ENCODE results near the gene BPIFA3. TPM values are rescaled to one million over a fixed set of nuclear protein-coding genes. Genes with fewer than 3 reads are reported as not detected.

BPIFA3 gene
- total RNA-seq, 1 experiment from 2014 or later, result not detected

GRCh38 chr20:33237989-33238388 lies 20.8 kb downstream of the BPIFA3 start:
- BruUV-seq (replicated peaks), result no TSS peak
- H4K20me1 ChIP-seq (ENCODE audit: insufficient read depth), result no peaks in the 10 kb centered on the region
- no peaks in the 10 kb centered on the region for H3K4me1 ChIP-seq (replicated peaks; ENCODE audit: insufficient read depth)
- H3K4me2 ChIP-seq, result no peak overlapping the region
- no peak overlapping the region for H3K4me3 ChIP-seq
- no peaks in the 10 kb centered on the region for H3K79me2 ChIP-seq (ENCODE audit: low read depth)
- no peak overlapping the region for H2AFZ ChIP-seq
- no peaks in the 10 kb centered on the region for H3K9me3 ChIP-seq (ENCODE audit: insufficient read depth, low read depth)
- no peaks in the 10 kb centered on the region for H3K36me3 ChIP-seq (ENCODE audit: low read depth)
- no peak for DNase-seq
- no peak for TF ChIP-seq CTCF (conservative IDR thresholded peaks at IDR 0.05)
- no peak for TF ChIP-seq EZH2 (IDR thresholded peaks at IDR 0.05; ENCODE audit: low read depth)
- H3K27me3 ChIP-seq (ENCODE audit: insufficient read depth, low read depth), result peaks cover 6% of the 10 kb centered on the region; the same call in 1 of the 2 replicates
- intact Hi-C loops (cut with micrococcal nuclease; ENCODE audit: unreplicated experiment), result no loop called here
- ChIA-PET POLR2A (ENCODE audit: unreplicated experiment) (interaction anchor here (0.7 kb wide), 1 partner anchor 1251 kb away, joined by 6 read pairs; no protein-coding TSS in a partner anchor), CTCF (no interaction called here)
- H3F3A ChIP-seq (ENCODE audit: insufficient read depth, low read depth), result no peaks in the 10 kb centered on the region
- no peaks in the 10 kb centered on the region for H3K9me2 ChIP-seq (ENCODE audit: insufficient read depth)
- H3K27ac ChIP-seq, result no peak overlapping the region

GRCh38 chr20:33239418-33239817 lies 22.3 kb downstream of the BPIFA3 start:
- intact Hi-C loops (cut with micrococcal nuclease; ENCODE audit: unreplicated experiment), result no loop called here
- Histone ChIP-seq H2AFZ (no peak overlapping the region), H3K4me3 (no peak overlapping the region), H3F3A (ENCODE audit: insufficient read depth, low read depth) (no peaks in the 10 kb centered on the region), H3K4me2 (no peak overlapping the region), H3K4me1 (replicated peaks; ENCODE audit: insufficient read depth) (no peaks in the 10 kb centered on the region), H3K27ac (no peak overlapping the region), H3K9me3 (ENCODE audit: insufficient read depth, low read depth) (no peaks in the 10 kb centered on the region), H3K9me2 (ENCODE audit: insufficient read depth) (no peaks in the 10 kb centered on the region), H3K36me3 (ENCODE audit: low read depth) (no peaks in the 10 kb centered on the region), H3K27me3 (ENCODE audit: insufficient read depth, low read depth) (peaks cover 6% of the 10 kb centered on the region; the same call in 1 of the 2 replicates), H3K79me2 (ENCODE audit: low read depth) (no peaks in the 10 kb centered on the region), H4K20me1 (ENCODE audit: insufficient read depth) (no peaks in the 10 kb centered on the region)
- BruUV-seq (replicated peaks), result no TSS peak
- TF ChIP-seq CTCF (conservative IDR thresholded peaks at IDR 0.05) (no peak), EZH2 (IDR thresholded peaks at IDR 0.05; ENCODE audit: low read depth) (no peak)
- no peak for DNase-seq
- CTCF ChIA-PET, result no interaction called here
- POLR2A ChIA-PET (ENCODE audit: unreplicated experiment), result no interaction called here

GRCh38 chr20:33239979-33240736 lies 23.0 kb downstream of the BPIFA3 start:
- intact Hi-C loops (cut with micrococcal nuclease; ENCODE audit: unreplicated experiment), result no loop called here
- no peak overlapping the region for H3K4me2 ChIP-seq
- TF ChIP-seq EZH2 (IDR thresholded peaks at IDR 0.05; ENCODE audit: low read depth), result no peak
- no peak for TF ChIP-seq CTCF (conservative IDR thresholded peaks at IDR 0.05)
- no peaks in the 10 kb centered on the region for H3K9me3 ChIP-seq (ENCODE audit: insufficient read depth, low read depth)
- no peak overlapping the region for H2AFZ ChIP-seq
- no peaks in the 10 kb centered on the region for H3K79me2 ChIP-seq (ENCODE audit: low read depth)
- no peaks in the 10 kb centered on the region for H3K9me2 ChIP-seq (ENCODE audit: insufficient read depth)
- no peaks in the 10 kb centered on the region for H3F3A ChIP-seq (ENCODE audit: insufficient read depth, low read depth)
- H3K36me3 ChIP-seq (ENCODE audit: low read depth), result no peaks in the 10 kb centered on the region
- BruUV-seq (replicated peaks), result no TSS peak
- H3K27me3 ChIP-seq (ENCODE audit: insufficient read depth, low read depth), result peaks cover 6% of the 10 kb centered on the region; the same call in 1 of the 2 replicates
- H3K27ac ChIP-seq, result no peak overlapping the region
- H4K20me1 ChIP-seq (ENCODE audit: insufficient read depth), result no peaks in the 10 kb centered on the region
- ChIA-PET CTCF (no interaction called here), POLR2A (ENCODE audit: unreplicated experiment) (no interaction called here)
- DNase-seq, result no peak
- no peaks in the 10 kb centered on the region for H3K4me1 ChIP-seq (replicated peaks; ENCODE audit: insufficient read depth)
- no peak overlapping the region for H3K4me3 ChIP-seq
